GM21381 (cell line): ENCODE data around the gene PREX1.
"Not testable (repeated sequence)": the region's sequence is repeated elsewhere in the genome, so short reads cannot be mapped to it uniquely, and the experiment has no call there.

Source experiments
- ATAC-seq: cut with Tn5 transposase; IDR thresholded peaks from one replicate; pipeline ENCODE4 v1.9.1; 2021; ENCODE audit warnings: mild to moderate bottlenecking, moderate library complexity; ENCODE audit not compliant: unreplicated experiment

PREX1 gene

DNA sequence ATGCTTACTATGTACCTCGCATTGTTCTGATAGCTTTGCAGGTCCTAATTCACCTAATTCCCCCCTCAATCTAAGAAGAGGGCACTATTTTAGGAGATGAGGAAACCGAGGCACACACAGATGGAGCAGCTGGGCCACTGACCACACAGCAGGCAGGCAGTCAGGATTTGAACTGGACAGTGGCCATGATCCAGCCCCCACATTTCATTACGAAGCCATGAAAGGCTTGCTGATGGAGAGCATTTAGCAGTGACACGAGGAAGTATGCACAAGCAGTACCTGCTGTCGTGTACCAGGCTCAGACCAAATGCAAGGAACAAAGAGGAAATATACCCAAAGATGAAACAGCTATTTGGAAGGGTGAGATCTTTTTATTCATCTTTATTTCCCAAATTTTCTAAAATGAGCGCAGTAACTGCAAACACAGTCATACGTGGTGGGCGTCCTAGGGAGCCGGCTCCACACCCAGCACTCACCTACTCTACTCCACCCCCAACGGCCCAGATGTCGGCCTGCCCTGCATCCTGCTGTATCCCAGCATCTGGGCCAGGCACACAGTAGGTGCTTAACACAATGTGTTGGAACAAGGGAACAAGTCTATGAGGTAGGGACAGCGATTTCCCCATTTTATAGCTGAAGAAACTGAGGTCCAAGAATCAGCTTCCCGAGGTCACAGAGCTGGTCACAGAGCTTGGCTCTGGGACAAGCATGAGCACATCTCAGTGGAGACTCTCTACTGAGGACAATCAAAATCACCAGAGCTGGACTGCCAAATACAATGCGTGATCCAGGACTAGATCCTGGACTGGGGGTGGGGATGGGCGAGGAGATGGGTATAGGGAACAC, 15.0 kb downstream of the PREX1 start:
- no peak for ATAC-seq

- not testable (repeated sequence) for ATAC-seq
Observed at GRCh38 chr20:48812114-48812513, 15.7 kb downstream of the PREX1 start.

DNA sequence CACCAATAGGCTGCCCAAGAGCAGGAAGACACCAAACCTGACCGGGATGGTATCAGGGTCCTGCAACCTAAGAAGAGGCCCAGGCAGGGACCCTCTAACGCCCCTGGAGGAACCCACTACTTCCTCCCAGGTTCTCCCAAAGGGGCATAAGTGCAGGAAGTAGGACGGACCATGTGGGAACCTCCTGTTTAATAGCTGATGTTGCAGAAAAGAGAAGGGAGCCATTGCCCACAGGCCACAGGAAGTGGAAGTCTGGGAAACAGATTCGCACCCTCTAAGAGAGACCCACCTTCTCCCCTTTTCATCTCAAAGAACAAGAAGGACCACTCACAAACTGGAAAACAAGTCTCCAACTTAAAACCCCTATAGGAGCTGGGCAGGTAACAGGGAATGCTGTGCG, 18.1 kb downstream of the PREX1 start:
- no peak for ATAC-seq

DNA sequence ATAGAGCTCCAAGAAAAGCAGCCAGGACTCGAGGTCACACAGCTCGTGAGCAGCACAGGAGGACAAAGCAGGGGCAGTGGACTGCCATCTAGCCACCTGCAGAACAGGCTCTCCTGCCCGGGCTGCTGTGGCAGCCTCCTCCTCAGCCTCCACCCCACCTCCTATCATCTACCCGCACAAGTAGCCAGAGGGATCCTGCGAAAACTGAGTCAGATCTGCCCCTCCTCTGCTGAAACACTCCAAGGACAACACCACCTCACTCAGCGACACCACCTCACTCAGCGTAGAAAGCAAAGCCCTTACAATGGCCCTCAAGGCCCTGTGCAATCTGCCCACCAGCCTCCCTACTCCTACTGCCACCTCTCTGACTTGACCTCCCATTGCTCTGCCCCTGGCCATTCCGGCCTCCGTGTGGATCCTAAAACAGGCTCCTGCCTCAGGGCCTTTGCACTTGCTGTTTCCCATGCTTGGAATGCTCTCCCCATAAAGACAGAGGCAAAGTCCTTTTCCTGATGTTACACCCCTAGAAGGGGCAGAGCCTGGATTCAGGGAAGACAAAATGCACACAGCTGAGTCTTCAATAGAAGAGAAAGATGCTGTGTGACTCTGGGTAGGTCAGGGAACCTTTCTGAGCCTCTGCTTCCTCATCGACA, 19.3 kb downstream of the PREX1 start:
- no peak for ATAC-seq

GRCh38 chr20:48807586-48808381, 20.0 kb downstream of the PREX1 start:
- no peak for ATAC-seq

DNA sequence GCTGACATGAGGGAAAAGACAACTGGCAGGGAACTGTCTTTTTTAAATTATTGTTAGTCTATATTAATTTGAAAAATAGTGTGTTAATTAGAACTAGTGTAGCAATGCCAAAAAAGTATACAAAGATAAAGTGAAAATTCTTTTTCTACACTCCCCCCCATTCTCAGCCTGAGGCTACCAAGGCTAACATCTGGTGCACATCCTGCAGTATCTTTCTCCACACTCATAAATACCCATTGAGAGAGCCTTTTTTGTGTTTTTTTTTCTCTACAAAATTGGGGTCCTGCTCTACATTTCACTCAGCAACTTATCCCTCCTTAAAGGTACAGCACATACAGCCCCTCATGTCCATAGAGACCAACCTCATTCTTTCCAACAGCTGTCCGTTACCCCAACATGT, 20.7 kb downstream of the PREX1 start:
- no peak for ATAC-seq

DNA sequence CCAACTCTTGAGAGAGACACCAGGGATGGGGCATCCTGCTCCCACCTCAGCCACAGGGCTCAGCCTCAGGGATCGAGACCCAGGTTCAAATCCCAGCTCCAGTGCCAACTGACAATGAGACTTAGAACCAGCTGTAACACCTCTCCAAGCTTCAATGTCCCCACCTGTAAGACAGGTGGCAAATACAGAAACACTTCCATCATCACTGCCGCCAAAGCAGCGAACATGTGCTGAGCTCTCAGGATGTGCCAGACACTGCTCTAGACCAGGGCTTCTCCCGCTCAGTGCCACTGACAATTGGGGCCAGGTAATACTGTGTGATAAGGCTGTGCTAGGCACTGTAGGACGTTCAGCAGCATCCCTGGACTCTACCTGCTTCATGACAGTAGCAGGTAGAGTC, 22.1 kb downstream of the PREX1 start:
- ATAC-seq: no peak

DNA sequence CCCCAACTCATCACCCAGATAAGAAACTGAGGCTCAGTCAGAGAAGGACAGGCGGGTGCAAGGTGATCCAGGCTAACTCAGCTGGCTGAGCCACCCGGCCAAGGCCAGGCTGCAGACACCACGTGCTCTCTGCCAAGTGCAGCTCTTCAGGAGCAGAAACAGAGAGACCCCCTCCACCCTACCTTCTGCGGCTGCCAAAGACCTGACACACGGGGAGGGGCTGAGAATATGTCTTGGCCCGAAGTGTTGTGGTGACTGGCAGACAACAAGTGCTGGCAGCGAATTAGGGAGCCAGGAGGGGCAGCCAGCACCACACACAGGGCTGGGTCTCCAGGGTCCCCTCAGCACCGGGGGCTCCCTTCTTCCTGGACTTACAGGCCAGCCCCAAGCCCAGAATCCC, 22.5 kb downstream of the PREX1 start:
- ATAC-seq: no peak

- no peak for ATAC-seq
Observed at GRCh38 chr20:48804300-48804980, 23.4 kb downstream of the PREX1 start.

- no peak for ATAC-seq
Observed at GRCh38 chr20:48803176-48804053, 24.4 kb downstream of the PREX1 start.

DNA sequence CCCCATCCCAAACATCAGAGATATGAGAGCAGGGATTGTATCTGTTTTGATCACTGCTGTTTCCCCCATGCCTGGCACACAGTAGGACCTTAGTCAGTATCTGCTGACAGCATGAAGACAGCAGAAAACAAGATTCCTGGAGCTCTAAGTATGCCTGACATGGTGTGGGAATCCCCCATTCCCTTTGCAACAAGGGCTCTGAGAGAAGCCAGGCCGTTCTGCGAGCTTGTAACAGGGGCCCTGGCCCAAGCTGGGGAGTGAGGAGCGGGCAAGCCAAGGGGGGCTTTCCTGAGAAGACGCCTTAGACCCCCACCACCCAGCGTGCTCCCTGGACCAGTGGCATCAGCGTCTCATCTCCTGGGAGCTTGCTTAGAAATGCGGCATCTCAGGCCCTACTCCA, 25.2 kb downstream of the PREX1 start:
- no peak for ATAC-seq

GRCh38 chr20:48802216-48802615, 25.6 kb downstream of the PREX1 start:
- ATAC-seq: no peak

- no peak for ATAC-seq
Observed at GRCh38 chr20:48801197-48801596, 26.6 kb downstream of the PREX1 start.

DNA sequence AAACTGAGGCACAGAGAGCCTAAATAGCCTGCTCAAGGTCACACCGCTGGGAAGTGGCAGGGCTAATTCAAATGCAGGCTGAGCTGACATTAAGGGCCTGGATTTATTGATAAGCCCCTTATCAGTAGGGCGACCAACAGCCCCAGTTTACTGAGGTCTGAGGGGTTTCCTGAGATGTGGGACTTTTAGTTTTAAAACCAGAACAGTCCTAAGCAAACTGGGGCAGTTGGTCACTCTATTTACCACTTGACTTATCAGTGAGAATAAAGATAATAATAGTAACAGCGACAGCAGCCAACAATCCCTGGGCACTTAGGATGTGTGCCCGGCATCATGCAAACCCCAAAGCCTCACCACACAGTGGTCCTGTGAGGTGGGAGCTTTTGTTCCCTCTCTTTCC, 27.6 kb downstream of the PREX1 start:
- no peak for ATAC-seq

DNA sequence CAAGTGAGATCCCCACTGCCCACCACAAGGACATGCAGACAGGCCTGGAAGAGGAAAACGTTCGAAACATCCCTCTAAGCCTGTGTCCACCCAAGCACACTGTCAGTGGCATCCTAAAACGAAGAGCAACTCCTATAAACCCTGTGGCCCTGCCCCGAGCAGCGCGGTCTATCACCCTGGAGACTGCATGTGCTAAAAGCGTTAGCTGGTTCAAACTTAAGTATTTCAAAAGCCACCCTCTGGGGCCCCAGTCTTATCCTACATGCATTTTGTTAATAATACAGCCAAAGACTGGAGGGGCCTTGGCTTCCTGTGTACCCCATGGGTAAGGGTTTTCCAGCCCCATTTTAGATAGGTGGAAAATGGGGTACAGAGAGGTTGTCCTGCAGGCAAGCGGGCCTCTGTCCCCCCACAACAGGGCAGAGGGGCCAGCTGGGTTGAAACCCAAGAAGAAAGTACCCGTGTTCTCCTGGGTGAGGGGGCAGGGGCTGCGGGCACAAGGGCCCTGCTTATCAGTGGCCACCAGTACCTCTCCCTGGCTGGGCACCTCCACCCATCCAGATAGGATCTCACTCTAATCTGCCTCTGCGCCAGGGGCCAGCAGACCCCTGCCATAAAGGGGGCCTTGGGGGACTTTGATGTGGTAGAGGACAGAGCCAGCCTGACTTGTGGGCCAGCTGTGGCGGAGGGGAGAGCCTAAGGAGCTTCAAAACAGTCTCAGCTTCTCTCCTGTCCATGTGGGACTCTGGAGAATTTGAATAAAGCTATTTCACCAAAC, 28.3 kb downstream of the PREX1 start:
- no peak for ATAC-seq

GRCh38 chr20:48797850-48798747, 29.7 kb downstream of the PREX1 start:
- no peak for ATAC-seq

- no peak for ATAC-seq
Observed at GRCh38 chr20:48797275-48797825, 30.4 kb downstream of the PREX1 start.

GRCh38 chr20:48795732-48796131, 32.1 kb downstream of the PREX1 start:
- no peak for ATAC-seq
